HG02610 (cell line): Measurements from ENCODE around the gene ENTPD7.

Source experiments
- ATAC-seq: cut with Tn5 transposase; IDR thresholded peaks from one replicate; pipeline ENCODE4 v1.9.1; 2021; ENCODE audit warnings: mild to moderate bottlenecking, moderate library complexity; ENCODE audit not compliant: unreplicated experiment

ENTPD7 gene

GRCh38 chr10:99633832-99634231 is 25.5 kb upstream of the ENTPD7 start:
- ATAC-seq: no peak

- no peak for ATAC-seq
Observed at GRCh38 chr10:99647601-99648151, 11.6 kb upstream of the ENTPD7 start.

- ATAC-seq: no peak
Observed at GRCh38 chr10:99648717-99649116, 10.6 kb upstream of the ENTPD7 start.

- no peak for ATAC-seq
Observed at GRCh38 chr10:99652800-99653390, 6.4 kb upstream of the ENTPD7 start.

- no peak for ATAC-seq
Observed at GRCh38 chr10:99654390-99655175, 4.7 kb upstream of the ENTPD7 start.

GRCh38 chr10:99656199-99657064 is 2.9 kb upstream of the ENTPD7 start:
- ATAC-seq: no peak

- ATAC-seq: peak; percentile 0
Observed at GRCh38 chr10:99658622-99659030, 683 bp upstream of the ENTPD7 start.

- ATAC-seq: no peak
Observed at GRCh38 chr10:99659868-99660366, 608 bp downstream of the ENTPD7 start.

- no peak for ATAC-seq
Observed at GRCh38 chr10:99660662-99661376, 1.5 kb downstream of the ENTPD7 start.

- ATAC-seq: no peak
Observed at GRCh38 chr10:99661377-99661763, 2.1 kb downstream of the ENTPD7 start.

- ATAC-seq: no peak
Observed at GRCh38 chr10:99665304-99665703, 6.0 kb downstream of the ENTPD7 start.

GRCh38 chr10:99667108-99667751 is 7.9 kb downstream of the ENTPD7 start:
- no peak for ATAC-seq

- no peak for ATAC-seq
Observed at GRCh38 chr10:99671386-99671785, 12.1 kb downstream of the ENTPD7 start.

GRCh38 chr10:99672884-99673283 is 13.6 kb downstream of the ENTPD7 start:
- ATAC-seq: no peak

GRCh38 chr10:99673492-99673891 is 14.2 kb downstream of the ENTPD7 start:
- no peak for ATAC-seq

- ATAC-seq: no peak
Observed at GRCh38 chr10:99674762-99675161, 15.5 kb downstream of the ENTPD7 start.

- ATAC-seq: no peak
Observed at GRCh38 chr10:99676426-99676825, 17.1 kb downstream of the ENTPD7 start.

- no peak for ATAC-seq
Observed at GRCh38 chr10:99676895-99677294, 17.6 kb downstream of the ENTPD7 start.

- ATAC-seq: no peak
Observed at GRCh38 chr10:99678921-99679320, 19.6 kb downstream of the ENTPD7 start.

GRCh38 chr10:99681553-99681952 is 22.2 kb downstream of the ENTPD7 start:
- ATAC-seq: no peak
